ENCODE measurements around the gene OXSR1. TPM values are rescaled to one million over a fixed set of nuclear protein-coding genes. Genes with fewer than 3 reads are reported as not detected.

OXSR1 gene
- total and polyA plus RNA-seq, 8 donors, result 7.0 to 49.9 (median 19.8) TPM

- H3K4me1 ChIP-seq, result peaks cover 51 to 75% (median 67%) of the 10 kb centered on the region in 4 donors
- WGBS, 5 donors, result 0% methylated on average over 16 to 66 of the region's 66 CpGs
- H3K27me3 ChIP-seq, result no peaks in the 10 kb centered on the region
- H3K27ac ChIP-seq, result peak within 1 kb of the TSS; percentile 91 to 99 (median 92)
- intact Hi-C loops (cut with DNase I; ENCODE audit: low total_unique reads), result no loop called here
- H3K36me3 ChIP-seq, result peaks cover 20 to 48% (median 43%) of the 10 kb centered on the region in 4 donors
- peak within 1 kb of the TSS; percentile 77 to 99 (median 95) for H3K4me3 ChIP-seq
- no peaks in the 10 kb centered on the region for H3K9me3 ChIP-seq
- TF ChIP-seq EP300 (IDR thresholded peaks at IDR 0.05), result no peak
- peak in 2 of 4 donors; percentile 27 to 77 for TF ChIP-seq POLR2A (IDR thresholded peaks at IDR 0.05)
- peak; percentile 75 to 95 (median 88) for TF ChIP-seq POLR2AphosphoS5 (IDR thresholded peaks at IDR 0.05)
- DNase-seq, result peak; percentile 100
Measured at GRCh38 chr3:38136777-38137614, 28.3 kb upstream of the OXSR1 start, which contains the start of gene ACAA1. Gene ACAA1 (minus strand): TSS chr3:38137127. CDS start chr3:38137035, 92 bp downstream.

DNA sequence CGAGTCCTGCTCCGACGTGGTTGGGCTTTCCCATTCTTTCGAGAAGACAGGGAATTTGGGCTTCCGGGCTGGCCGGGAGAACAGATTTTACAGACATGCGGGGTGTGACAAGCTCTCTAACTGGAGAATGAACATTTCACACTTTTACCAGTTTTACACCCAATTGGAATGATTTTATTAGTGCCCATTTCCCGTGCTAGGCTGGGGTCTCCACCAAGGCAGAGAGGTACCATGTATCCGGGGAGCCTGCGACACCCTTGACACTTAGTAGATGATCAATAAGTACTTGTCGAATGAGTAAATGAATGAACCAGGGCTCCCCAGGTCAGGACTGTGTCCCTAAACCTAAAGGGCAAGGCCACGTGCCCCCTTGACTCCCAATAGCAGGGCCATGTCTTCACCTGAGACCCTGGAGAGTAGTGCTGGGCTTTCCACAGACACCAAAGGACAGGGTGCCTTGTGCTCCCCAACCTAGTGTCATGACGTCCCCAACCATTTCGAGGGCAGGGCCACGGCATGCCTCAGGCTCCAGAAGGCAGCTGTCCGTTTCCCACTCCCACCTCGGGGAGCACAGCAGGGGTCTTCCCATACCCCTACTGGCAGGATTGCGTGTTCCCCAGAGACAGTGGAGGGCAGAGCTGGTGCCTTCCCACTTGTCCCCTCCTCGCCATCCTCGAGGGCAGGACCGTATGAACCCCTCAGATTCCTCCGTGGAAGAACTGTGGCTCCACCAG, 27.6 kb upstream of the OXSR1 start:
- no peak for TF ChIP-seq POLR2AphosphoS5 (IDR thresholded peaks at IDR 0.05)
- TF ChIP-seq POLR2A (IDR thresholded peaks at IDR 0.05), result peak in 1 of 4 donors; percentile 3
- no peak for TF ChIP-seq EP300 (IDR thresholded peaks at IDR 0.05)
- TF ChIP-seq, protein P1, sequence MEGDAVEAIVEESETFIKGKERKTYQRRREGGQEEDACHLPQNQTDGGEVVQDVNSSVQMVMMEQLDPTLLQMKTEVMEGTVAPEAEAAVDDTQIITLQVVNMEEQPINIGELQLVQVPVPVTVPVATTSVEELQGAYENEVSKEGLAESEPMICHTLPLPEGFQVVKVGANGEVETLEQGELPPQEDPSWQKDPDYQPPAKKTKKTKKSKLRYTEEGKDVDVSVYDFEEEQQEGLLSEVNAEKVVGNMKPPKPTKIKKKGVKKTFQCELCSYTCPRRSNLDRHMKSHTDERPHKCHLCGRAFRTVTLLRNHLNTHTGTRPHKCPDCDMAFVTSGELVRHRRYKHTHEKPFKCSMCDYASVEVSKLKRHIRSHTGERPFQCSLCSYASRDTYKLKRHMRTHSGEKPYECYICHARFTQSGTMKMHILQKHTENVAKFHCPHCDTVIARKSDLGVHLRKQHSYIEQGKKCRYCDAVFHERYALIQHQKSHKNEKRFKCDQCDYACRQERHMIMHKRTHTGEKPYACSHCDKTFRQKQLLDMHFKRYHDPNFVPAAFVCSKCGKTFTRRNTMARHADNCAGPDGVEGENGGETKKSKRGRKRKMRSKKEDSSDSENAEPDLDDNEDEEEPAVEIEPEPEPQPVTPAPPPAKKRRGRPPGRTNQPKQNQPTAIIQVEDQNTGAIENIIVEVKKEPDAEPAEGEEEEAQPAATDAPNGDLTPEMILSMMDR (IDR thresholded peaks at IDR 0.05), result no peak
- Histone ChIP-seq H3K4me3 (peak overlapping the region; percentile 77 to 99 (median 95)), H3K27me3 (no peaks in the 10 kb centered on the region), H3K9me3 (no peaks in the 10 kb centered on the region), H3K36me3 (peaks cover 20 to 47% (median 42%) of the 10 kb centered on the region in 4 donors), H3K27ac (peak overlapping the region; percentile 90 to 99 (median 92)), H3K4me1 (peaks cover 45 to 67% (median 61%) of the 10 kb centered on the region in 4 donors)
- intact Hi-C loops (cut with DNase I; ENCODE audit: low total_unique reads), result no loop called here
- no peak for DNase-seq
- 15 to 22% (median 17%) methylated on average over 20 to 22 of the region's 22 CpGs for WGBS, 5 donors

DNA sequence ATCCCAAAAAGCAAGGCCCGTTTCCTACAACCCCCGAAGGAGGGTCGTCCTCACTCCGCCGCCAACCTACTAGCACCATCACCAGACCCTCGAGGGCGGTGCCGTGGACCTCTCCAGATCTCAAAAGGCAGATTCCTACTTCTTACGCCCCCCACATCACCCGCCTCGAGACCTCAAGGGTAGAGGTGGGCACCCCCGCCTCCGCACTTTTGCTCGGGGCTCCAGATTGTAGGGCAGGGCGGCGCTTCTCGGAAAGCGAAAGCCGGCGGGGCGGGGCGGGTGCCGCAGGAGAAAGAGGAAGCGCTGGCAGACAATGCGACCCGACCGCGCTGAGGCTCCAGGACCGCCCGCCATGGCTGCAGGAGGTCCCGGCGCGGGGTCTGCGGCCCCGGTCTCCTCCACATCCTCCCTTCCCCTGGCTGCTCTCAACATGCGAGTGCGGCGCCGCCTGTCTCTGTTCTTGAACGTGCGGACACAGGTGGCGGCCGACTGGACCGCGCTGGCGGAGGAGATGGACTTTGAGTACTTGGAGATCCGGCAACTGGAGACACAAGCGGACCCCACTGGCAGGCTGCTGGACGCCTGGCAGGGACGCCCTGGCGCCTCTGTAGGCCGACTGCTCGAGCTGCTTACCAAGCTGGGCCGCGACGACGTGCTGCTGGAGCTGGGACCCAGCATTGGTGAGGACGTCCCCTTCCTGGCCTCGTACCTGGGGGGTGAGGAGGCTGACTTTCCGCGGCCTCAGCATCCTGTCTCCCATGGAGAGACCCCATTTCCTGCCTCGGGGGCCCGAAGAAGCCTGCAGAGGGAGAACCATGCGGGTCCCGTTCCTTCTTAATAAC, 26.8 kb upstream of the OXSR1 start, which contains the start of gene MYD88:
Gene MYD88 (plus strand): TSS at position 313 of the 842 bp plus-strand sequence. CDS start 40 bp downstream, at position 353.
- Histone ChIP-seq H3K36me3 (peaks cover 18 to 39% (median 34%) of the 10 kb centered on the region in 4 donors), H3K27me3 (no peaks in the 10 kb centered on the region), H3K27ac (peak within 1 kb of the TSS; percentile 90 to 99 (median 92)), H3K4me3 (peak within 1 kb of the TSS; percentile 77 to 99 (median 95)), H3K4me1 (peaks cover 38 to 60% (median 53%) of the 10 kb centered on the region in 4 donors), H3K9me3 (no peaks in the 10 kb centered on the region)
- peak in 2 of 3 donors; percentile 66 to 77 for TF ChIP-seq POLR2AphosphoS5 (IDR thresholded peaks at IDR 0.05)
- TF ChIP-seq POLR2A (IDR thresholded peaks at IDR 0.05), result no peak
- TF ChIP-seq, protein P1 (IDR thresholded peaks at IDR 0.05), result peak in 1 of 7 experiments; percentile 5
- TF ChIP-seq EP300 (IDR thresholded peaks at IDR 0.05), result no peak
- 1 to 2% (median 1%) methylated on average over 42 to 65 of the region's 65 CpGs for WGBS, 5 donors
- intact Hi-C loops (cut with DNase I; ENCODE audit: low total_unique reads), result no loop called here
- DNase-seq, result peak; percentile 87 to 91

DNA sequence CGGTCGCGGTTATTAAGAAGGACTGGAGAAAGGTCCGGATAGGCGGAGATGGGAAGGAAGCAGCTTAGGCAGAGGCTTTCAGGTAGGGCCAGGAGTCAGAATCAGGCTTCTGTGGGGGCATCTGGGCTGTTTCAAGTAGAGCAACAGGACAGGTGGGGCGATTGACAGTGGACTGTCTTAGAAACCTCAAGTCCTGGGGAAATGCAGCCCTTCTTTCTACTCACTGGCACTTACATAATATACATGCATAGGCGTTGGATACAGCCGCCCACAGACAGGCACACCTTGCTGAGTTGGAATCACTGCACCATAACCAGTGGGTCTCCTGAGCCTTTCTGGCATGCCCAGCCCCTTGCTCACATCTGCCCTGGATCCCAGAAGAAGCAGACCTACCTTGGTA, 26.1 kb upstream of the OXSR1 start:
- no peak for TF ChIP-seq POLR2A (IDR thresholded peaks at IDR 0.05)
- H3K9me3 ChIP-seq, result no peaks in the 10 kb centered on the region
- peak overlapping the region; percentile 77 to 99 (median 95) for H3K4me3 ChIP-seq
- H3K36me3 ChIP-seq, result peaks cover 15 to 33% (median 28%) of the 10 kb centered on the region in 4 donors
- H3K27ac ChIP-seq, result peak overlapping the region; percentile 90 to 99 (median 92)
- H3K27me3 ChIP-seq, result no peaks in the 10 kb centered on the region
- 2 to 7% (median 4%) methylated on average over 7 to 8 of the region's 8 CpGs for WGBS, 5 donors
- peak in 1 of 2 donors; percentile 25 for DNase-seq
- peaks cover 31 to 54% (median 47%) of the 10 kb centered on the region in 4 donors for H3K4me1 ChIP-seq
- intact Hi-C loops (cut with DNase I; ENCODE audit: low total_unique reads), result no loop called here

All from stomach (tissue), 9 donors.